A549 (cell line): ENCODE results near the gene NPNT.

Experiments
- BHLHE40 ChIP-seq: IDR thresholded peaks from 2 replicates; pipeline ENCODE4 v1.6.1; 2012; ENCODE audit warnings: low read depth, low read length, inconsistent platforms
- EP300 ChIP-seq, 2 experiments: fragments of >200 bp; sonication (Bioruptor Twin); formaldehyde crosslinking; IDR thresholded peaks; 2 replicates in 1 of 2; 3 replicates in 1 of 2; pipeline ENCODE4 v1.6.1; 2016 to 2017
- KDM5A ChIP-seq: fragments of 200-600 bp; sonication (generic); IDR thresholded peaks from 2 replicates; pipeline ENCODE4 v1.6.1; 2016; ENCODE audit warnings: antibody characterized with exemption, mild to moderate bottlenecking
- MYC ChIP-seq: IDR thresholded peaks from 2 replicates; pipeline ENCODE4 v1.6.1; 2012; ENCODE audit warnings: mild to moderate bottlenecking, inconsistent platforms, low read length, improper control_type of control experiment, borderline replicate concordance
- RCOR1 ChIP-seq: fragments of 150-350 bp; IDR thresholded peaks from 2 replicates; pipeline ENCODE4 v1.6.1; 2014; ENCODE audit warnings: antibody characterized with exemption, low read length, low read depth
- ZFP36 ChIP-seq: fragments of 450-650 bp; IDR thresholded peaks from 2 replicates; pipeline ENCODE4 v1.6.1; 2014; ENCODE audit warnings: borderline replicate concordance; ENCODE audit not compliant: partially characterized antibody
- TF ChIP-seq, protein P1 (sequence below): fragments of >200 bp; sonication (Bioruptor Twin); formaldehyde crosslinking; IDR thresholded peaks from 3 replicates; pipeline ENCODE4 v1.5.1; 2016
- TF ChIP-seq, protein P2 (sequence below): fragments of 200-600 bp; sonication (generic); IDR thresholded peaks from 2 replicates; pipeline ENCODE4 v1.6.1; 2016; ENCODE audit warnings: antibody characterized with exemption, mild to moderate bottlenecking, moderate library complexity

DNA sequence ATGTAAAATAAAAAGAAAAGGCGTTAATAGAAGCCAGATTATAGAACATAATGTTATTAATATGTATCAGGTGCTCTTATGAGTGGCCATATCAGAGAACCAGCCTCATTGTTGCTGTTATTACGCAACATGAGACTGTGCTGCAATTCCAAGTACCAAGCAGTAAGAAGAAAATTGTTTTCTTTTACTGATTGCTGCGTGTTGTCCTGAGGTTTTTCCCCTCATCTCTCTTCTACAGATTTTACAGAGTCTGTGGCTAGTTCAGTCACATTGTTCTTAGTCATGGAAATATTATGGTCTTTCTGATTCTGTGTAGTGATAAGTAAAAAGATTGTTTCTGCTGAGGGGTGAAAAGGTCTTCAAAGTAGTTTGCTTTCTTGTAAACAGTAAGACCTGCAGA, 55.9 kb downstream of the NPNT start:
- TF ChIP-seq, protein P1, sequence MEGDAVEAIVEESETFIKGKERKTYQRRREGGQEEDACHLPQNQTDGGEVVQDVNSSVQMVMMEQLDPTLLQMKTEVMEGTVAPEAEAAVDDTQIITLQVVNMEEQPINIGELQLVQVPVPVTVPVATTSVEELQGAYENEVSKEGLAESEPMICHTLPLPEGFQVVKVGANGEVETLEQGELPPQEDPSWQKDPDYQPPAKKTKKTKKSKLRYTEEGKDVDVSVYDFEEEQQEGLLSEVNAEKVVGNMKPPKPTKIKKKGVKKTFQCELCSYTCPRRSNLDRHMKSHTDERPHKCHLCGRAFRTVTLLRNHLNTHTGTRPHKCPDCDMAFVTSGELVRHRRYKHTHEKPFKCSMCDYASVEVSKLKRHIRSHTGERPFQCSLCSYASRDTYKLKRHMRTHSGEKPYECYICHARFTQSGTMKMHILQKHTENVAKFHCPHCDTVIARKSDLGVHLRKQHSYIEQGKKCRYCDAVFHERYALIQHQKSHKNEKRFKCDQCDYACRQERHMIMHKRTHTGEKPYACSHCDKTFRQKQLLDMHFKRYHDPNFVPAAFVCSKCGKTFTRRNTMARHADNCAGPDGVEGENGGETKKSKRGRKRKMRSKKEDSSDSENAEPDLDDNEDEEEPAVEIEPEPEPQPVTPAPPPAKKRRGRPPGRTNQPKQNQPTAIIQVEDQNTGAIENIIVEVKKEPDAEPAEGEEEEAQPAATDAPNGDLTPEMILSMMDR: no peak
- no peak for TF ChIP-seq RCOR1
- no peak for TF ChIP-seq KDM5A
- no peak for TF ChIP-seq MYC
- no peak for TF ChIP-seq EP300 (IDR thresholded peaks at IDR 0.05)
- TF ChIP-seq, protein P2, sequence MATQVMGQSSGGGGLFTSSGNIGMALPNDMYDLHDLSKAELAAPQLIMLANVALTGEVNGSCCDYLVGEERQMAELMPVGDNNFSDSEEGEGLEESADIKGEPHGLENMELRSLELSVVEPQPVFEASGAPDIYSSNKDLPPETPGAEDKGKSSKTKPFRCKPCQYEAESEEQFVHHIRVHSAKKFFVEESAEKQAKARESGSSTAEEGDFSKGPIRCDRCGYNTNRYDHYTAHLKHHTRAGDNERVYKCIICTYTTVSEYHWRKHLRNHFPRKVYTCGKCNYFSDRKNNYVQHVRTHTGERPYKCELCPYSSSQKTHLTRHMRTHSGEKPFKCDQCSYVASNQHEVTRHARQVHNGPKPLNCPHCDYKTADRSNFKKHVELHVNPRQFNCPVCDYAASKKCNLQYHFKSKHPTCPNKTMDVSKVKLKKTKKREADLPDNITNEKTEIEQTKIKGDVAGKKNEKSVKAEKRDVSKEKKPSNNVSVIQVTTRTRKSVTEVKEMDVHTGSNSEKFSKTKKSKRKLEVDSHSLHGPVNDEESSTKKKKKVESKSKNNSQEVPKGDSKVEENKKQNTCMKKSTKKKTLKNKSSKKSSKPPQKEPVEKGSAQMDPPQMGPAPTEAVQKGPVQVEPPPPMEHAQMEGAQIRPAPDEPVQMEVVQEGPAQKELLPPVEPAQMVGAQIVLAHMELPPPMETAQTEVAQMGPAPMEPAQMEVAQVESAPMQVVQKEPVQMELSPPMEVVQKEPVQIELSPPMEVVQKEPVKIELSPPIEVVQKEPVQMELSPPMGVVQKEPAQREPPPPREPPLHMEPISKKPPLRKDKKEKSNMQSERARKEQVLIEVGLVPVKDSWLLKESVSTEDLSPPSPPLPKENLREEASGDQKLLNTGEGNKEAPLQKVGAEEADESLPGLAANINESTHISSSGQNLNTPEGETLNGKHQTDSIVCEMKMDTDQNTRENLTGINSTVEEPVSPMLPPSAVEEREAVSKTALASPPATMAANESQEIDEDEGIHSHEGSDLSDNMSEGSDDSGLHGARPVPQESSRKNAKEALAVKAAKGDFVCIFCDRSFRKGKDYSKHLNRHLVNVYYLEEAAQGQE: no peak
- TF ChIP-seq ZFP36: no peak
- TF ChIP-seq BHLHE40: no peak
